ENCODE results near the gene CAMK2B. TPM values are rescaled to one million over a fixed set of nuclear protein-coding genes. Genes with fewer than 3 reads are reported as not detected.

Gene CAMK2B
- total and polyA plus RNA-seq, 2 of the 13 experiments (the other 11 are each of a cell fraction or from before 2014, with no cell fraction given), result 0.27 to 0.48 TPM

DNA sequence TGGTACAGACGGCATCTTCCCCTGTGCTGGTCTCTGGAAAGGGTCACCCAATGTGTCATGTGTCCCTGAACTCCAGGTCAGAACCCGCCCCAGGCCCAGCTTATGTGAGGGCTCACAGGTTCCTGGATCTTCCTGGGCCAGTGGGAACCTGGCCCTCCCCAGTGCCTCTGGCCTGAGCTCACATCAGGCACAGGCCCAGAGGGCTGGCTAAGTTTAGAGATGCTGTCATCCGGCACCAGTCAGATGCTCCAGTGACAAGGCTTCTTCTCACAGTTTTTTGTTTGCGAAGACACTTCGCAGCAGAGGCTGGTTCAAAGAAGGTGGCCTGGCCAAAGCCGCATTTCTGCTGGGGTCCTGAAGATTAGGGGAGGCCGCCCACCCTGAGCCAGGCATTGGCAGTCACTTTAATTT, 11.8 kb downstream of the CAMK2B start:
- H3K27ac ChIP-seq (ENCODE audit: extremely low read length, insufficient read depth, low read length), result no peak overlapping the region
- FAIRE-seq (no peak), ATAC-seq (no peak), DNase-seq (ENCODE audit: low spot score) (no peak)
- ChIA-PET POLR2A (no interaction called here), CTCF (ENCODE audit: low intra/inter-chr PET ratio, low total read pairs) (no interaction called here)
- H3K4me2 ChIP-seq (ENCODE audit: low read depth, low read length), result no peak overlapping the region
- peaks cover 11% of the 10 kb centered on the region; the same call in 1 of the 2 replicates for H3K4me1 ChIP-seq (ENCODE audit: insufficient read depth, low read length)
- no peak overlapping the region for H3K4me3 ChIP-seq (replicated peaks in 1 of 3; ENCODE audit: insufficient read depth in 1 of 3, low read depth in 2 of 3, low read length in 3 of 3)
- H4K20me1 ChIP-seq (ENCODE audit: insufficient read depth, low read length), result no peaks in the 10 kb centered on the region
- H3K79me2 ChIP-seq (ENCODE audit: insufficient read depth, low read length), result no peaks in the 10 kb centered on the region
- no TSS peak for BruUV-seq (replicated peaks)
- intact Hi-C loops (cut with micrococcal nuclease; ENCODE audit: unreplicated experiment), result no loop called here
- H3K9ac ChIP-seq (ENCODE audit: insufficient read depth, low read depth, low read length), result no peak overlapping the region
- H3K27me3 ChIP-seq (ENCODE audit: control insufficient read depth in 1 of 2, insufficient read depth in 2 of 2, low read length in 2 of 2), result peaks cover 5 to 48% of the 10 kb centered on the region in 2 experiments
- in situ Hi-C loops (cut with HindIII; ENCODE audit: extremely low pct_ligation_motif_present, low pct_unique_long_range_greater_than_20kb), result no loop called here
- 22% methylated on average over 6 of the region's 7 CpGs for WGBS (ENCODE audit: low lambda C conversion rate)
- H2AFZ ChIP-seq (ENCODE audit: low read length), result no peak overlapping the region
- no peaks in the 10 kb centered on the region for H3K9me3 ChIP-seq (ENCODE audit: low read length)
- no peaks in the 10 kb centered on the region for H3K36me3 ChIP-seq (replicated peaks in 1 of 2; ENCODE audit: control insufficient read depth in 1 of 2, insufficient read depth in 2 of 2, low read length in 2 of 2)
- TF ChIP-seq, protein P1, sequence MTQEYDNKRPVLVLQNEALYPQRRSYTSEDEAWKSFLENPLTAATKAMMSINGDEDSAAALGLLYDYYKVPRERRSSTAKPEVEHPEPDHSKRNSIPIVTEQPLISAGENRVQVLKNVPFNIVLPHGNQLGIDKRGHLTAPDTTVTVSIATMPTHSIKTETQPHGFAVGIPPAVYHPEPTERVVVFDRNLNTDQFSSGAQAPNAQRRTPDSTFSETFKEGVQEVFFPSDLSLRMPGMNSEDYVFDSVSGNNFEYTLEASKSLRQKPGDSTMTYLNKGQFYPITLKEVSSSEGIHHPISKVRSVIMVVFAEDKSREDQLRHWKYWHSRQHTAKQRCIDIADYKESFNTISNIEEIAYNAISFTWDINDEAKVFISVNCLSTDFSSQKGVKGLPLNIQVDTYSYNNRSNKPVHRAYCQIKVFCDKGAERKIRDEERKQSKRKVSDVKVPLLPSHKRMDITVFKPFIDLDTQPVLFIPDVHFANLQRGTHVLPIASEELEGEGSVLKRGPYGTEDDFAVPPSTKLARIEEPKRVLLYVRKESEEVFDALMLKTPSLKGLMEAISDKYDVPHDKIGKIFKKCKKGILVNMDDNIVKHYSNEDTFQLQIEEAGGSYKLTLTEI (CRISPR knock-in tag; conservative IDR thresholded peaks at IDR 0.05), result no peak
- TF ChIP-seq NCOA1 (CRISPR knock-in tag; IDR thresholded peaks at IDR 0.05) (no peak), ZNF577 (CRISPR knock-in tag; IDR thresholded peaks at IDR 0.05; ENCODE audit: borderline replicate concordance, low read depth) (no peak), ZKSCAN1 (IDR thresholded peaks at IDR 0.05; ENCODE audit: low read length) (no peak), ZNF713 (CRISPR knock-in tag; IDR thresholded peaks at IDR 0.05) (no peak), HDAC2 (CRISPR knock-in tag; IDR thresholded peaks at IDR 0.05) (no peak), TBX3 (IDR thresholded peaks at IDR 0.05; ENCODE audit: borderline replicate concordance) (no peak), GFI1 (CRISPR knock-in tag; IDR thresholded peaks at IDR 0.05; ENCODE audit: borderline replicate concordance) (no peak), KAT7 (CRISPR knock-in tag; IDR thresholded peaks at IDR 0.05; ENCODE audit: borderline replicate concordance) (no peak), ATF7 (IDR thresholded peaks at IDR 0.05) (no peak), ATF7 (CRISPR knock-in tag; IDR thresholded peaks at IDR 0.05) (no peak), MEF2D (CRISPR knock-in tag; IDR thresholded peaks at IDR 0.05) (no peak)
- TF ChIP-seq, protein P2, sequence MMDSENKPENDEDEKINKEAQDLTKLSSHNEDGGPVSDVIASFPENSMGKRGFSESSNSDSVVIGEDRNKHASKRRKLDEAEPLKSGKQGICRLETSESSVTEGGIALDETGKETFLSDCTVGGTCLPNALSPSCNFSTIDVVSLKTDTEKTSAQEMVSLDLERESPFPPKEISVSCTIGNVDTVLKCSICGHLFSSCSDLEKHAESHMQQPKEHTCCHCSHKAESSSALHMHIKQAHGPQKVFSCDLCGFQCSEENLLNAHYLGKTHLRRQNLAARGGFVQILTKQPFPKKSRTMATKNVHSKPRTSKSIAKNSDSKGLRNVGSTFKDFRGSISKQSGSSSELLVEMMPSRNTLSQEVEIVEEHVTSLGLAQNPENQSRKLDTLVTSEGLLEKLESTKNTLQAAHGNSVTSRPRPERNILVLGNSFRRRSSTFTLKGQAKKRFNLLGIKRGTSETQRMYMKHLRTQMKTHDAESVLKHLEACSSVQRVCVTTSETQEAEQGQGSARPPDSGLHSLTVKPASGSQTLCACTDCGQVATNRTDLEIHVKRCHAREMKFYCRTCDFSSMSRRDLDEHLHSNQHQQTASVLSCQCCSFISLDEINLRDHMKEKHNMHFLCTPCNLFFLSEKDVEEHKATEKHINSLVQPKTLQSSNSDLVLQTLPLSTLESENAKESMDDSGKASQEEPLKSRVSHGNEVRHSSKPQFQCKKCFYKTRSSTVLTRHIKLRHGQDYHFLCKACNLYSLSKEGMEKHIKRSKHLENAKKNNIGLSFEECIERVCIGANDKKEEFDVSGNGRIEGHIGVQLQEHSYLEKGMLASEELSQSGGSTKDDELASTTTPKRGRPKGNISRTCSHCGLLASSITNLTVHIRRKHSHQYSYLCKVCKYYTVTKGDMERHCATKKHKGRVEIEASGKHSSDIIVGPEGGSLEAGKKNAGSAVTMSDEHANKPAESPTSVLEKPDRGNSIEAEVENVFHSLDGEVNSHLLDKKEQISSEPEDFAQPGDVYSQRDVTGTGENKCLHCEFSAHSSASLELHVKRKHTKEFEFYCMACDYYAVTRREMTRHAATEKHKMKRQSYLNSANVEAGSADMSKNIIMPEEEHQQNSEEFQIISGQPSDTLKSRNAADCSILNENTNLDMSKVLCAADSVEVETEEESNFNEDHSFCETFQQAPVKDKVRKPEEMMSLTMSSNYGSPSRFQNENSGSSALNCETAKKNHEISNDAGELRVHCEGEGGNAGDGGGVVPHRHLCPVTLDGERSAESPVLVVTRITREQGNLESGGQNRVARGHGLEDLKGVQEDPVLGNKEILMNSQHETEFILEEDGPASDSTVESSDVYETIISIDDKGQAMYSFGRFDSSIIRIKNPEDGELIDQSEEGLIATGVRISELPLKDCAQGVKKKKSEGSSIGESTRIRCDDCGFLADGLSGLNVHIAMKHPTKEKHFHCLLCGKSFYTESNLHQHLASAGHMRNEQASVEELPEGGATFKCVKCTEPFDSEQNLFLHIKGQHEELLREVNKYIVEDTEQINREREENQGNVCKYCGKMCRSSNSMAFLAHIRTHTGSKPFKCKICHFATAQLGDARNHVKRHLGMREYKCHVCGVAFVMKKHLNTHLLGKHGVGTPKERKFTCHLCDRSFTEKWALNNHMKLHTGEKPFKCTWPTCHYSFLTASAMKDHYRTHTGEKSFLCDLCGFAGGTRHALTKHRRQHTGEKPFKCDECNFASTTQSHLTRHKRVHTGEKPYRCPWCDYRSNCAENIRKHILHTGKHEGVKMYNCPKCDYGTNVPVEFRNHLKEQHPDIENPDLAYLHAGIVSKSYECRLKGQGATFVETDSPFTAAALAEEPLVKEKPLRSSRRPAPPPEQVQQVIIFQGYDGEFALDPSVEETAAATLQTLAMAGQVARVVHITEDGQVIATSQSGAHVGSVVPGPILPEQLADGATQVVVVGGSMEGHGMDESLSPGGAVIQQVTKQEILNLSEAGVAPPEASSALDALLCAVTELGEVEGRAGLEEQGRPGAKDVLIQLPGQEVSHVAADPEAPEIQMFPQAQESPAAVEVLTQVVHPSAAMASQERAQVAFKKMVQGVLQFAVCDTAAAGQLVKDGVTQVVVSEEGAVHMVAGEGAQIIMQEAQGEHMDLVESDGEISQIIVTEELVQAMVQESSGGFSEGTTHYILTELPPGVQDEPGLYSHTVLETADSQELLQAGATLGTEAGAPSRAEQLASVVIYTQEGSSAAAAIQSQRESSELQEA (CRISPR knock-in tag; IDR thresholded peaks at IDR 0.05; ENCODE audit: not compliant biosample characterization), result no peak
- TF ChIP-seq, protein P3, sequence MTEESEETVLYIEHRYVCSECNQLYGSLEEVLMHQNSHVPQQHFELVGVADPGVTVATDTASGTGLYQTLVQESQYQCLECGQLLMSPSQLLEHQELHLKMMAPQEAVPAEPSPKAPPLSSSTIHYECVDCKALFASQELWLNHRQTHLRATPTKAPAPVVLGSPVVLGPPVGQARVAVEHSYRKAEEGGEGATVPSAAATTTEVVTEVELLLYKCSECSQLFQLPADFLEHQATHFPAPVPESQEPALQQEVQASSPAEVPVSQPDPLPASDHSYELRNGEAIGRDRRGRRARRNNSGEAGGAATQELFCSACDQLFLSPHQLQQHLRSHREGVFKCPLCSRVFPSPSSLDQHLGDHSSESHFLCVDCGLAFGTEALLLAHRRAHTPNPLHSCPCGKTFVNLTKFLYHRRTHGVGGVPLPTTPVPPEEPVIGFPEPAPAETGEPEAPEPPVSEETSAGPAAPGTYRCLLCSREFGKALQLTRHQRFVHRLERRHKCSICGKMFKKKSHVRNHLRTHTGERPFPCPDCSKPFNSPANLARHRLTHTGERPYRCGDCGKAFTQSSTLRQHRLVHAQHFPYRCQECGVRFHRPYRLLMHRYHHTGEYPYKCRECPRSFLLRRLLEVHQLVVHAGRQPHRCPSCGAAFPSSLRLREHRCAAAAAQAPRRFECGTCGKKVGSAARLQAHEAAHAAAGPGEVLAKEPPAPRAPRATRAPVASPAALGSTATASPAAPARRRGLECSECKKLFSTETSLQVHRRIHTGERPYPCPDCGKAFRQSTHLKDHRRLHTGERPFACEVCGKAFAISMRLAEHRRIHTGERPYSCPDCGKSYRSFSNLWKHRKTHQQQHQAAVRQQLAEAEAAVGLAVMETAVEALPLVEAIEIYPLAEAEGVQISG (CRISPR knock-in tag; IDR thresholded peaks at IDR 0.05), result no peak
